NOMO-1 treated with DMSO at 0.1 percent for 48 hours (cell line): ENCODE results near the gene SYNDIG1.
"Not testable (repeated sequence)": the region's sequence is repeated elsewhere in the genome, so short reads cannot be mapped to it uniquely, and the experiment has no call there.

Experiments used
- DNase-seq: peaks from one replicate; lab custom pipeline; 2025; ENCODE audit not compliant: unreplicated experiment; lab: John Stamatoyannopoulos, UW

The SYNDIG1 gene

GRCh38 chr20:24608926-24609667 is 139.7 kb downstream of the SYNDIG1 start:
- no peak for DNase-seq

GRCh38 chr20:24609757-24610156 is 140.3 kb downstream of the SYNDIG1 start:
- no peak for DNase-seq

- no peak for DNase-seq
Measured at GRCh38 chr20:24610341-24611115, 141.1 kb downstream of the SYNDIG1 start.

GRCh38 chr20:24611360-24612140 is 142.1 kb downstream of the SYNDIG1 start:
- DNase-seq: no peak

- DNase-seq: no peak
Measured at GRCh38 chr20:24612799-24613775, 143.7 kb downstream of the SYNDIG1 start.

GRCh38 chr20:24614341-24614740 is 144.9 kb downstream of the SYNDIG1 start:
- DNase-seq: no peak

GRCh38 chr20:24615353-24615752 is 145.9 kb downstream of the SYNDIG1 start:
- no peak for DNase-seq

- DNase-seq: no peak
Measured at GRCh38 chr20:24616258-24617079, 147.0 kb downstream of the SYNDIG1 start.

GRCh38 chr20:24617080-24617432 is 147.6 kb downstream of the SYNDIG1 start:
- no peak for DNase-seq

GRCh38 chr20:24617757-24618450 is 148.5 kb downstream of the SYNDIG1 start:
- DNase-seq: no peak

GRCh38 chr20:24618739-24619138 is 149.3 kb downstream of the SYNDIG1 start:
- DNase-seq: no peak

- peak; percentile 11 for DNase-seq
Measured at GRCh38 chr20:24619212-24619611, 149.8 kb downstream of the SYNDIG1 start.

- DNase-seq: no peak
Measured at GRCh38 chr20:24620937-24621519, 151.6 kb downstream of the SYNDIG1 start.

GRCh38 chr20:24622856-24623255 is 153.4 kb downstream of the SYNDIG1 start:
- DNase-seq: no peak

- DNase-seq: not testable (repeated sequence)
Measured at GRCh38 chr20:24626141-24626540, 156.7 kb downstream of the SYNDIG1 start.

- no peak for DNase-seq
Measured at GRCh38 chr20:24627291-24627690, 157.9 kb downstream of the SYNDIG1 start.

GRCh38 chr20:24627926-24628325 is 158.5 kb downstream of the SYNDIG1 start:
- DNase-seq: no peak

GRCh38 chr20:24628985-24629384 is 159.6 kb downstream of the SYNDIG1 start:
- no peak for DNase-seq

GRCh38 chr20:24629668-24630067 is 160.2 kb downstream of the SYNDIG1 start:
- no peak for DNase-seq
